HG03103 (cell line): Measurements from ENCODE around the gene SEMA4B.
"Not testable (repeated sequence)": the region's sequence is repeated elsewhere in the genome, so short reads cannot be mapped to it uniquely, and the experiment has no call there.

Experiments used
- ATAC-seq: cut with Tn5 transposase; IDR thresholded peaks from one replicate; pipeline ENCODE4 v1.9.1; 2021; ENCODE audit warnings: low read depth; ENCODE audit not compliant: unreplicated experiment

Gene SEMA4B, protein sequence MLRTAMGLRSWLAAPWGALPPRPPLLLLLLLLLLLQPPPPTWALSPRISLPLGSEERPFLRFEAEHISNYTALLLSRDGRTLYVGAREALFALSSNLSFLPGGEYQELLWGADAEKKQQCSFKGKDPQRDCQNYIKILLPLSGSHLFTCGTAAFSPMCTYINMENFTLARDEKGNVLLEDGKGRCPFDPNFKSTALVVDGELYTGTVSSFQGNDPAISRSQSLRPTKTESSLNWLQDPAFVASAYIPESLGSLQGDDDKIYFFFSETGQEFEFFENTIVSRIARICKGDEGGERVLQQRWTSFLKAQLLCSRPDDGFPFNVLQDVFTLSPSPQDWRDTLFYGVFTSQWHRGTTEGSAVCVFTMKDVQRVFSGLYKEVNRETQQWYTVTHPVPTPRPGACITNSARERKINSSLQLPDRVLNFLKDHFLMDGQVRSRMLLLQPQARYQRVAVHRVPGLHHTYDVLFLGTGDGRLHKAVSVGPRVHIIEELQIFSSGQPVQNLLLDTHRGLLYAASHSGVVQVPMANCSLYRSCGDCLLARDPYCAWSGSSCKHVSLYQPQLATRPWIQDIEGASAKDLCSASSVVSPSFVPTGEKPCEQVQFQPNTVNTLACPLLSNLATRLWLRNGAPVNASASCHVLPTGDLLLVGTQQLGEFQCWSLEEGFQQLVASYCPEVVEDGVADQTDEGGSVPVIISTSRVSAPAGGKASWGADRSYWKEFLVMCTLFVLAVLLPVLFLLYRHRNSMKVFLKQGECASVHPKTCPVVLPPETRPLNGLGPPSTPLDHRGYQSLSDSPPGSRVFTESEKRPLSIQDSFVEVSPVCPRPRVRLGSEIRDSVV

GRCh38 chr15:90201130-90201943 is at the start of gene SEMA4B:
TSS of gene SEMA4B (plus strand) at chr15:90201330. CDS start at chr15:90201579, 249 bp downstream.
- ATAC-seq = peak; percentile 76

- no peak for ATAC-seq
Measured at GRCh38 chr15:90151989-90152645, 49.0 kb upstream of the SEMA4B start.

GRCh38 chr15:90153658-90154057 is 47.5 kb upstream of the SEMA4B start:
- no peak for ATAC-seq

DNA sequence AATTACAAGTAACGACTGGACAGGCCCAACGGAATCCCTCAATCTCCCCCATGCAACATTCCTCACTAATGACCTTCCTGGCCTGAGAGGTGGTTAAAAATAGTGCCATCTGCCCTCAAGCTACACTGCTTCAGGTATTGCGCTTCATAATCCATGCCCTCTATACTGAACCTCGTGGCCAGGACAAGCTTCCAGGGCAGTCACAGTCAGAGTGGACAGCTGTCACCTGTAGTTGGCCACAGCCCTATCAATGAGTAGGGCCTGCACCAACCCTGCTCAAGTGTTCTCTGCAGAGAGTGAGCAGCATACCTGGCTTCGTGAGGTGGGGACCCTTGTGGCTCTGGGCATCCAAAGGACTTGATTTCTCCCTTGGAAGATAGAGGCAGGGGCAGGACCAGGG is 46.9 kb upstream of the SEMA4B start:
- no peak for ATAC-seq

- no peak for ATAC-seq
Measured at GRCh38 chr15:90154861-90155626, 46.1 kb upstream of the SEMA4B start.

DNA sequence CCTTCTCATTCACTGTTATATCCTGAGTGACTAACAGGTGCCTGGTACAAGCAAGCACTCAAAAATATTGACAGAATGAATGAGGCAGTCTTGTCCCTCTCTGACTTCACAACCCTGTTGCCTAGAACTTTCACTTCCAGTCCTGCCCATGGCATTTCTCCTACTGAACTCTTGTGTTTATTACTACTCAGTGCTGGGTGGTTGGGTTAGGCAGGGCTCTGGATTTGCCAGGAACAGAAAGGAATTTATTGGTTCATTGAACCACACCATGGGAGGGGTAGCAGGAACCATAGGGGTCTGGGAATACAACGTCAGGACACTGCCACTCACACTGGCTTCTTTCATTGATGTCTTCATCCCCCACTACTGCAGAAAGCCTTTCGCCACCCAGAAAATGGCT is 41.9 kb upstream of the SEMA4B start:
- ATAC-seq = no peak

DNA sequence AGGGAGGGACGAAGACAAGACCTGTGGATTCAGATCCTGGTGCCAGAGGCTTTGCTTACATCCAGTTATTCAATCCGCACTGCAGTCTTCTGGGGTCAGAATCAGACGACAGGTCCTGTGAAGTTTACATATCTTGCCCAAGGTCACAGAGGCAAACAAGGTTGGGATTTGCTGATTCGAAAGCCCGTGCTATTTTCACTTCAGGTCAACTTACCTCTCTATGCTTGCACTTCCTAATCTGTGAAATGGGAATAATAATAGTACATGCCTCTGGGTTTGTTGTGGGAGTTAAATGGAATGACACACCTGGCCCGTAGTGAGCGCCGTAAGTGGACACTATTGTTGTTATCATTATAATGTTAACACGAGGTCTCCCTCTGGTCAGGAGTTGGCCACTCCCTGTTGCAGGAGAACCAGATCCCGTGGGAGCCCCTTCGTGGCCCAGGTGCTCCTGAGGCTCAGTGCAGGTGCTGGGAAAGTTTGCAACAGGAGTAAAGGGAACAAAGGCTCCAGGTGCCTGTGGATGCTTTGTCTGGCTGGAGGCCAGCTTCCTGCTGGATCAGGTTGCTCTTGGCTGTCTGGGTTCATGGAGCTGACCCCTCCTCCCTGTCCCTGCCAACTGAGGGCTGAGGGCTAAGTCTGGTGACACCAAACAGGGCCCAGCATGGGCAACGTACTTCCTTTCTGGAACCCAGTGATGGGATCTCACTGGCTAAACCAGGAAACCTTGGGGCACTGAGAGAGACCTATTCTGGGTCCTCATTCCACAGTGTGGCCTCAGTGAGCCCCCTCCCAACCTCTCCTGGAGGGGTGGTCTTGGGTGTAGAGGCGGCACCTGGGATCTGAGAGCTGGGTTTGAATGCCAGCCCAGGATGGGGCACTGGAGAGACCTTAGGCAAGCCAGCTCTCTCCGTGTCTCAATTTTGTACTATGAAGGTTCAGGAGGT is 40.1 kb upstream of the SEMA4B start:
- ATAC-seq = no peak

DNA sequence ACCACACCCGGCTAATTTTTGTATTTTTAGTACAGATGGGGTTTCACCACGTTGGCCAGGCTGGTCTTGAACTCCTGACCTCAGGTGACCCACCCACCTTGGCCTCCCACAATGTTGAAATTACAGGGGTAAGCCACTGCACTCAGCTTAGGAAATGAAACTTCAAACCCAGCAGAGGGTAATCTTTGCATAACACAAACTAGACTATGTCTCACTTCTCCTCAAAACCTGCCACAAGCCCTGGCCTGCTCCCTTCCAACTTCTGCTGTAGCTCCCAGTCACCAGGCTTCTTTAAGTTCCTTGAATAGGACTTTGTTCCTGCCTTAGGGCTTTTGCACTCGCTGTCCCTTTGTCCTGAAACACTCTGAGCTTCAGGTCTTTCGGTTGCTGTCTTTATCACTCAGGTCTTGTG is 39.2 kb upstream of the SEMA4B start:
- ATAC-seq = peak; percentile 70

- ATAC-seq = no peak
Measured at GRCh38 chr15:90162956-90163355, 38.2 kb upstream of the SEMA4B start.

GRCh38 chr15:90164239-90164638 is 36.9 kb upstream of the SEMA4B start:
- not testable (repeated sequence) for ATAC-seq

DNA sequence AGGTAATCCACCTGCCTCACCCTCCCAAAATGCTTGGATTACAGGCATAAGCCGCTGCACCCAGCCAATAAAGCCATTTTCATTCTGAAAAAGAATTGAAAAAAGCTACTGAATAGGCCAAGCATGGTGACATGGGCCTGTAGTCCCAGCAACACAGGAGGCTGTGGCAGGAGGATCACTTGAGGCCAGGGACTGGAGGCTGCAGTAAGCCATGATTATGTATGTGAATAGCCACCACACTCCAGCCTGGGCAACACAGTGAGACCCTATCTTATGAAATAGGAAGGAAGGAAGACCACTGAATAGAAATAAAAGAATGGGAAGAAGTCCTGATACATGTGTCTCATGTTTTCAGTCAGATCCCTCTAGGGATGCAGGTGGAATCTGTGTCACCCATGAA is 36.0 kb upstream of the SEMA4B start:
- ATAC-seq = no peak

DNA sequence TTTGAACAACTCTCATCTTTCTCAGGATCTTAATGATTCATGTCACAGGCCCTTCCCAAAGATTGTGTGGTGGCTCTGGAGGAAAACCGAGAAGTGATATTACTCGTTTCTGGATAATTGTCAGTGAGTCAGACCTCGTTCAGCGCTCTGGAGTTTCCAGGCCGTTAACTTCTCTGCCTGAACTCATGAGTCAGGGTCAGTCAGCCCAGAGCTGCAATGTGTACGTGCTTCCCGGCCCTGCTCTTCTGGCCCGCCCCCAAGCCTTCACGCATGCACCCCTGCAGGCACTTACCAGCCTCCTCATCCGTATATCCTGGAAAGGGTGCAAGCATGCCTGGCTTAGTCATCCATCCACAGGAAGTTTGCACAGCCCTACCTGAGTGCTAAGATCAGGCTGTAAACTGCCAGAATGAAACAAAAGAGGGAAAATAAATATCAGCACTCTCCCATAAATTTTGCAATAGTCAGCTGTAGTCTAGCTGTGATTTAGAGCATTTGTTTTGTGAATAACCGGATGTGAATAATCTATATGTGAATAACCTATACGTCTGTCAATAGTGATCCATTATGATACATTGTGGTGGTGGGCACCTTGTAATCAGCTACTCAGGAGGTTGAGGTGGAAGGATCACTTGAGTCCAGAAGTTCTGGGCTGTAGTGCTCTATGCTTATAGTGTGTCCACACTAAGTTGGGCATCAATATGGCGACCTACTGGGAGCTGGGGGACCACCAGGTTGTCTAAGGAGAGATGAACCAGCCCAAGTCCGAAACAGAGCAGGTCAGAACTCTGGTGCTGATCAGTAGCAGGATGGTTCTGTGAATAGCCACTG is 35.3 kb upstream of the SEMA4B start:
- no peak for ATAC-seq

- ATAC-seq = no peak
Measured at GRCh38 chr15:90167121-90167520, 34.0 kb upstream of the SEMA4B start.

DNA sequence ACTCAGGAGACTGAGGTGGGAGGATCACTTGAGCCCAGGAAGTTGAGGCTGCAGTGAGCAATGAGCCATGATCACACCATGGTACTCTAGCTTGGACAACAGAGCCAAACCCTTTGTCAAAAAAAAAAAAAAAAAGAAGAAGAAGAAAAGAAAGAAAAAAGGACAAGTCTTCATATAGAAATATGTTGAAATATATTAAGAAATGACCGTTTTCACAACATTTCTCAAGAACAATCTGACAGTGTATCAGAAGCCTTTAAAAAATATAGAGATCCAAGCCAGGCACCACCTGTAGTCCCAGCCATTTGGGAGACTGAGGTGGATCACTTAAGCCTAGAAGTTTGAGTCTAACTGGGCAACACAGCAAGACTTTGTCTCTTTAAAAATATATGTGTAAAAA is 29.5 kb upstream of the SEMA4B start:
- no peak for ATAC-seq

DNA sequence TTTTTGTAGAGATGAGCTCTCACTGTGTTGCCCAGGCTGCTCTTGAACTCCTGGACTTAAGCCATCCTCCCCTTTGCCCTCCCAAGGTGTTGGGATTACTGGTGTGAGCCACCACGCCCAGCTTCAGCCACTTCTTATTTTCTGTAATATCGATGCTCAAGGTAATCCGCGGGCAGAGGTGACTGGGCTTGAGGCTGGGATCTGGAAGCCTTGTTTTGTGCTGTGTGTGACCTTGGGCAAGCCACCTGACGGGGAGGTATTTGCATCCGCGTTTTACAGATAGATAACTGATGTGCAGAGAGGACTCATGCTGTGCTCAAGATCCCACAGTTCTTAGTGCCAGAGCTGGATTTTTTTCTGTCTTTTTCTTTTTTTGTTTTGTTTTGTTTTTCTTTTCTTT is 27.8 kb upstream of the SEMA4B start:
- ATAC-seq = no peak

GRCh38 chr15:90174140-90174875 is 26.8 kb upstream of the SEMA4B start:
- no peak for ATAC-seq

- no peak for ATAC-seq
Measured at GRCh38 chr15:90177012-90177411, 24.1 kb upstream of the SEMA4B start.
